B cell (primary cell): ENCODE measurements around the gene FBXO28. TPM values are rescaled to one million over a fixed set of nuclear protein-coding genes. Genes with fewer than 3 reads are reported as not detected.

Source experiments
- ATAC-seq: fragments of 200-7000 bp; cut with Tn5 transposase; one replicate; pipeline ENCODE4 v1.10.0; 2021; ENCODE audit warnings: low read depth, mild to moderate bottlenecking, moderate number of reproducible peaks, moderate library complexity
- CTCF ChIA-PET: fragments of 350-600 bp; sonication (Branson Sonifier 250); formaldehyde crosslinking; loops from one replicate; lab custom pipeline; 2021; ENCODE audit warnings: antibody characterized with exemption, inconsistent platforms; lab: Charles Lee
- POLR2A ChIA-PET: fragments of 350-600 bp; sonication (Branson Sonifier 250); formaldehyde crosslinking; loops from one replicate; lab custom pipeline; 2021; ENCODE audit warnings: antibody characterized with exemption; lab: Charles Lee
- DNase-seq: peaks from one replicate; pipeline ENCODE4 v3.0.0; 2013
- H2AFZ ChIP-seq: 2 replicates; pipeline ENCODE4 v1.6.1; 2012; ENCODE audit warnings: mild to moderate bottlenecking, low read depth, low read length; ENCODE audit not compliant: insufficient read depth, poor library complexity, severe bottlenecking
- H3K27ac ChIP-seq, 2 donors: 1 replicate in 1 of 2; 2 replicates in 1 of 2; pipeline ENCODE4 v1.5.1; 2012 to 2013; ENCODE audit warnings: low read length in 2 of 2, mild to moderate bottlenecking in 2 of 2, moderate library complexity in 1 of 2
- H3K27me3 ChIP-seq, 4 experiments: fragments of 200-600 bp in 1 of 4; sonication (generic) in 1 of 4; replicated peaks in 1 of 4; 1 replicate in 2 of 4; 2 replicates in 2 of 4; pipeline versions ENCODE4 v1.6.1 to v1.7.0; 2013 to 2016; ENCODE audit warnings: low read length in 3 of 4, mild to moderate bottlenecking in 2 of 4, mixed read lengths in 1 of 4, moderate library complexity in 1 of 4; ENCODE audit not compliant: insufficient read depth in 4 of 4, control insufficient read depth in 3 of 4; ENCODE audit errors: control extremely low read depth in 1 of 4
- H3K36me3 ChIP-seq, 2 experiments: replicated peaks in 1 of 2; 1 replicate in 1 of 2; 2 replicates in 1 of 2; pipeline versions ENCODE4 v1.6.1 to v1.7.1; 2013; ENCODE audit warnings: low read length in 1 of 2; ENCODE audit not compliant: insufficient read depth in 2 of 2, control insufficient read depth in 1 of 2; ENCODE audit errors: control extremely low read depth in 1 of 2, extremely low read depth in 1 of 2
- H3K4me1 ChIP-seq, 2 donors: fragments of 200-600 bp in 1 of 2; sonication (generic) in 1 of 2; 1 replicate in 1 of 2; 2 replicates in 1 of 2; pipeline versions ENCODE4 v1.5.1 to v1.6.1; 2013 to 2017; ENCODE audit warnings: low read length in 2 of 2; ENCODE audit not compliant: control insufficient read depth in 2 of 2, insufficient read depth in 2 of 2
- H3K4me2 ChIP-seq: replicated peaks from 2 replicates; pipeline ENCODE3; 2012; ENCODE audit warnings: mild to moderate bottlenecking, low read depth, low read length; ENCODE audit not compliant: poor library complexity, severe bottlenecking
- H3K4me3 ChIP-seq, 5 experiments: fragments of 200-600 bp in 1 of 5; sonication (generic) in 1 of 5; 1 replicate in 3 of 5; 2 replicates in 2 of 5; pipeline versions ENCODE4 v1.5.1 to v1.7.0; 2011 to 2016; ENCODE audit warnings: low read length in 4 of 5, mild to moderate bottlenecking in 4 of 5, low read depth in 2 of 5, control low read depth in 1 of 5, moderate library complexity in 1 of 5; ENCODE audit not compliant: insufficient read depth in 1 of 5; ENCODE audit errors: control extremely low read depth in 1 of 5, extremely low read depth in 1 of 5
- H3K79me2 ChIP-seq: fragments of 200-600 bp; sonication (generic); one replicate; pipeline ENCODE4 v1.6.0; 2016; ENCODE audit warnings: low read length; ENCODE audit not compliant: control insufficient read depth, insufficient read depth
- H3K9ac ChIP-seq: fragments of 200-600 bp; sonication (generic); 2 replicates; pipeline ENCODE4 v1.6.1; 2017; ENCODE audit warnings: mild to moderate bottlenecking, low read length, moderate library complexity
- H3K9me3 ChIP-seq, 3 donors: one replicate each; pipeline versions ENCODE4 v1.6.1 to v1.7.1; 2013; ENCODE audit warnings: low read length in 2 of 3; ENCODE audit not compliant: control insufficient read depth in 2 of 3, insufficient read depth in 1 of 3; ENCODE audit errors: control extremely low read depth in 1 of 3
- H4K20me1 ChIP-seq: 2 replicates; pipeline ENCODE4 v1.6.0; 2012; ENCODE audit warnings: mild to moderate bottlenecking, low read length; ENCODE audit not compliant: insufficient read depth, control insufficient read depth, poor library complexity, severe bottlenecking
- H3K27ac Mint-ChIP-seq: one replicate; pipeline ENCODE4 v1.8.0; 2021; ENCODE audit warnings: mixed read lengths
- H3K27me3 Mint-ChIP-seq: one replicate; pipeline ENCODE4 v1.8.0; 2021; ENCODE audit warnings: mixed read lengths
- H3K4me1 Mint-ChIP-seq: one replicate; pipeline ENCODE4 v1.8.0; 2021; ENCODE audit warnings: mixed read lengths
- H3K4me3 Mint-ChIP-seq: one replicate; pipeline ENCODE4 v1.8.0; 2021; ENCODE audit warnings: mixed read lengths
- H3K9me3 Mint-ChIP-seq: one replicate; pipeline ENCODE4 v1.8.0; 2022; ENCODE audit warnings: mixed read lengths; ENCODE audit not compliant: insufficient read depth
- CTCF ChIP-seq: fragments of 200-600 bp; IDR thresholded peaks from one replicate; pipeline ENCODE4 v1.8.0; 2022; ENCODE audit warnings: antibody characterized with exemption, mild to moderate bottlenecking
- EZH2 ChIP-seq: IDR thresholded peaks from 2 replicates; pipeline ENCODE4 v1.6.1; 2012; ENCODE audit warnings: borderline replicate concordance, low read depth, mild to moderate bottlenecking, moderate library complexity, low read length; ENCODE audit not compliant: insufficient read depth, poor library complexity, severe bottlenecking
- WGBS: methylation state at CpG from one replicate; pipeline ENCODE4 v1.1.5; 2013; ENCODE audit warnings: missing lambda C conversion rate; ENCODE audit not compliant: insufficient coverage; 5-methylcytosine and 5-hydroxymethylcytosine counted together
- intact Hi-C: fragments of 100-400 bp; cut with micrococcal nuclease; formaldehyde crosslinking; loops from one replicate; pipeline ENCODE4 v1.10.0; 2022
- polyA plus RNA-seq: library from polyadenylated mRNA; depleted of rRNA; stranded (reverse); fragments of >200 nt; gene quantifications from 2 replicates; pipeline ENCODE4 v1.2.3, GENCODE V29; 2012
- total RNA-seq, 2 donors: library from RNA; stranded (reverse); fragments of 120-200 nt in 1 of 2; gene quantifications; 1 replicate in 1 of 2; 2 replicates in 1 of 2; pipeline versions ENCODE4 v1.2.3 to v1.2.4, GENCODE V29; 2013 to 2022

Gene FBXO28
- total and polyA plus RNA-seq, 2 donors (not counting 1 experiment from before 2014, with no cell fraction given) = 17.5 to 39.7 TPM

GRCh38 chr1:224173523-224173922 lies 59.6 kb downstream of the FBXO28 start:
- POLR2A ChIA-PET = interaction anchor here (0.6 kb wide), 1 partner anchor 23 kb away, joined by 4 read pairs; no protein-coding TSS in a partner anchor
- DNase-seq (no peak), ATAC-seq (no peak)
- H3K9ac ChIP-seq = no peak overlapping the region
- H3K27ac ChIP-seq = no peak overlapping the region
- no peaks in the 10 kb centered on the region for H3K79me2 ChIP-seq
- intact Hi-C loops = no loop called here
- no peak overlapping the region for H3K4me3 ChIP-seq
- no peaks in the 10 kb centered on the region for H3K36me3 ChIP-seq
- H2AFZ ChIP-seq = no peak overlapping the region
- H3K9me3 ChIP-seq = no peaks in the 10 kb centered on the region
- H3K4me1 Mint-ChIP-seq = peaks cover 32% of the 10 kb centered on the region
- no peak overlapping the region for H3K27ac Mint-ChIP-seq
- no peaks in the 10 kb centered on the region for H4K20me1 ChIP-seq
- peaks cover 3% of the 10 kb centered on the region for H3K27me3 Mint-ChIP-seq
- H3K9me3 Mint-ChIP-seq = no peaks in the 10 kb centered on the region
- H3K27me3 ChIP-seq = no peaks in the 10 kb centered on the region
- peaks cover 27 to 29% of the 10 kb centered on the region in 2 donors for H3K4me1 ChIP-seq
- CTCF ChIA-PET = interaction anchor here (0.7 to 1.3 kb wide), 3 partner anchors 9 to 58 kb away, joined by 3 to 4 read pairs (median 4); partner anchors contain the start of gene DEGS1
- H3K4me3 Mint-ChIP-seq = no peak overlapping the region
- H3K4me2 ChIP-seq = no peak overlapping the region
- TF ChIP-seq EZH2 (no peak), CTCF (no peak)
- 83% methylated on average over 1 of the region's 5 CpGs for WGBS

GRCh38 chr1:224175617-224176016 lies 61.7 kb downstream of the FBXO28 start:
- DNase-seq = no peak
- Histone ChIP-seq H3K9ac (no peak overlapping the region), H3K4me2 (peak overlapping the region; percentile 35), H3K27ac (no peak overlapping the region), H3K4me3 (peak overlapping the region in 1 of 5 experiments; percentile 9), H2AFZ (peak overlapping the region; percentile 64), H3K27me3 (no peaks in the 10 kb centered on the region), H3K4me1 (peaks cover 7 to 8% of the 10 kb centered on the region in 2 donors), H3K36me3 (no peaks in the 10 kb centered on the region), H3K79me2 (peaks cover 3% of the 10 kb centered on the region), H4K20me1 (no peaks in the 10 kb centered on the region), H3K9me3 (no peaks in the 10 kb centered on the region)
- intact Hi-C loops = no loop called here
- ATAC-seq = no peak
- WGBS = 33% methylated on average over 9 of the region's 21 CpGs
- Mint-ChIP-seq H3K4me1 (peaks cover 12% of the 10 kb centered on the region), H3K9me3 (no peaks in the 10 kb centered on the region), H3K27me3 (peaks cover 3% of the 10 kb centered on the region), H3K4me3 (peak overlapping the region; percentile 43), H3K27ac (peak overlapping the region; percentile 32)
- POLR2A ChIA-PET = no interaction called here
- TF ChIP-seq CTCF (no peak), EZH2 (no peak)
- CTCF ChIA-PET = interaction anchor here (1.1 kb wide), 1 partner anchor 17 kb away, joined by 3 read pairs; no protein-coding TSS in a partner anchor
